GF-D8 (cell line): Measurements from ENCODE around the gene SIK2.

Source experiments
- DNase-seq: peaks from one replicate; lab custom pipeline; 2025; lab: John Stamatoyannopoulos, UW

The SIK2 gene

DNA sequence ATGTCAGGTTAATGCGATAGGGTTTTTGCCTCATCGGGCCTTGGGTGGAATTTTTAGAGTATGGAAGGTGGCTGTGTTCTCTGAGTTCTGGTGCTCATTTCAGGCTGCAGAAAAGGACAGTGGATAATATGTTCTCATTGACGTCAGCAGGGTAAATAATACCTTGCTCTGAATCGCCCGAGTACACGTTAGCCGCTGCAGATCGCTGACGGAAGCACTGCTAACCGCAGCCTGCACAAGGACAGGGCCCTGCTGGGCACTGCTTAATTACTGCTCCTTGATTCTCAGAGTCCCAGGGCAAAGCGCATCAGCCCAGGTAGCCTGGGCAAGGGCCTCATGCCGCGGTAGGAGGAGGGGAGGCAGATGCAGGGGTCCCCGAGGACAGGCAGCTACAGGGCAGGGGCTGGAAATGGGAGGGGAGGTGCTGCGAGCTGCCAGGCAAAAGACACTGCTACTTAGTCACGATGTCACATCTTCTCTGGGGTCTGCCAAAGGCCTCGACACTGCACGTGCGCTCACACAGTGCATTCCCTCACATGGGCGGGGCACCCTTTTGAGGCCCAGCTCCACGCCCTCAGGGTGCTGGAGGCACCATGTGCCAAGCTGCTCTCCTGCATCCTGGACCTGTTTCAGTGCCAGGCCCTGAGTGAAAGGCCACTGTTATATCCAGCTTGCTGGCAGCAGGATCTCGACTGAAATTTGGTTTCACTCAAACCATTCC is 128.8 kb downstream of the SIK2 start:
- DNase-seq, result no peak

DNA sequence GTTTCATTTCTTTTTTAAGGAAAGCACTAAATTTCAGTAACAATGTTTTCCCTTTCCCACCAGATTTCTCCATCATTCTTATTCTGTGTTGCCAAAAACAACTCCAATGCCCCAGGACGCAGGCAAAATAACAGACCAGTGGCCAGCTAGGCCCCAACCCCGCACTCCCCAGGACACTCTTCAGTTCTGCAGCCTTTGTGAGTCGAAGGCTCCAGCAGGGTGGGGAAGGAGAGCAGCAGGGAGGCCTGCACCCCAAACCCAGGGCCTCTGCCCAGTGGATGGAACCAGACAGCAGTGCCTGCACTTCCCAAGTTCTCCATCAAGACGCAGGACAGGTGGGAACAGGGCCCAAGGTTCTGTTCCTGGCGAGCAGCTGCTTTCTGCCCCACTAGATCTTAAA is 129.6 kb downstream of the SIK2 start:
- no peak for DNase-seq

DNA sequence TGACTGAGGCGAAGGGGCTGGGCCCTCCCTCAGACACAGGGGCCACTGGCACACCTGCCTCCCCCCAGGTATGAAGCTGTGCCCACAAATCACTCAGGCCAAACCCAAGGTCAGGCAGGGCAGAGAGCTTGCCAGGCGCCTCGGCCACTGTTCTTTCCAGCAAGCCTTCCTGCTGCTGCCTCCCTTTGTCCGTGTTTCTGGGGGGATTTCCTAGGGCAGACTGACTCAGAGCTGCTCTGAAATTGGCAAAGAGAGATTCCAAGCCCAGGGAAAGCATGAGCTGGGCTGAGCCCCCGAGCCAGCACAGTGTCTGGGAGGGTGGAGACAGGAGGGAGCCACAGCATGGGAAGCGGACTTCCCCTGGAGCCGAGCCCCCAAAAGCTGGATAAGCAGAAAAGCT is 130.8 kb downstream of the SIK2 start:
- no peak for DNase-seq

DNA sequence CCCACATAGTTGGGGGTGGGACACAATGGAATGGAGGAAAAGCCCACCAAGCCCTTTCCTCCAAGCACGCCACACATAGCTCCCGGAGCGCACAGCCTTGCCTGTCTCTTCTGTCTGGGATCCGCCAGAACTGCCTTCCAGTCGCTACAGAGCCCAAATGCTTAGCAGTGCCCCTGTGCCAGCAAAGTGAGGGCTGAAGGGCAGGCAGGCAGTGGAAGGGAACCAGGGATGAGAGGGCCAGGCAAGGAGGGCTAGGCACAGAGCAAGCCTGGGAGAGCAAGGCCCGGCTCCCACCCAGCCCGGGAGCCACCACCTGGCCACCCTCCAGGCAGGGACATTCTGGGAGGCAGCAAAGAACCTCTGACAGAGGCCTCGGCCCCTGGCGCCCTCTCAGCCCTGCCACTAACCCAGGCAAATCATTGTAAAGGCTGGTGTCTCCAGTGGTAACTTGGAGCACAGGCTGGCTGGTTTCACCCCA is 131.4 kb downstream of the SIK2 start:
- no peak for DNase-seq

GRCh38 chr11:111734101-111734953 is 132.1 kb downstream of the SIK2 start:
- no peak for DNase-seq

GRCh38 chr11:111734954-111735261 is 132.7 kb downstream of the SIK2 start:
- no peak for DNase-seq

- no peak for DNase-seq
Measured at GRCh38 chr11:111735262-111736116, 133.2 kb downstream of the SIK2 start.

- no peak for DNase-seq
Measured at GRCh38 chr11:111736181-111736590, 133.9 kb downstream of the SIK2 start.

DNA sequence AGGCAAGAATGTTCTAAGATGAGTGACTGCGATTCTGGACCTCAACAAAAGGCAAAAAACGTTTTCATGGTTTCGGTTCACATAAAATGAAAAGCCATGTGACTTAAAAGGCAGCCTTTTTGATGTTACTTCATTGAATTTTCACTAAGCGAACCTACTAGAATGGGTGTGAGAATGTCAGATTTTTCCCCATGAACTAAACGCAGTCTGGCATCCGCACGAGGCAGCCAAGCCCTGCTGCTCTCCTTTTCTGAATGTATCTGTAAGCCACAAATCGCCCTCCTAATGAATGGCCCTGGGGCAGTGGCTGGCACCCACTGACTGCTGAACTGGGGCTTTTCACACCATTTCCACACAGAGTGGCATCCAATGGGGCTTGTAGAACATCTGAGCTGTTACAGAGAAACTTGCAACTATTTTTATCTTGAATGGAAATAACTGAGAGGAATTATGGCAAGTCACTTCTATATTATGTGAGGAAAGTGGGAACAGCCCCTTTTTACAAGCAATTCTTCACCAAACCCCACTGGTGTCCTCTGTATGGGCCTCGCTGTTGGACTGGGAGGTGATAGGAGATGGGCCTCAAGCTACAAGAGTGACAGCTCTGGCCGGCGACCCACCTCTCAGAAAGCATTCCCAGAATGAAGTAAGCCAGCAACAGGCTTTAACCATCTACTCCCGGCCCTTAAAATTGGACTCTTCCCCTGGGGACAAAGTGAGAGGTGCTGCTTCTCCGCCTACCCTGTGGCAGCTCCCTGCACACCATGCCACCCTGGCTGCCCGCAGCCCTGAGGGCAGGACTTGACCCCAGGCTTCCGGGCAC is 134.6 kb downstream of the SIK2 start:
- DNase-seq, result no peak

GRCh38 chr11:111737444-111738210 is 135.4 kb downstream of the SIK2 start:
- no peak for DNase-seq

- DNase-seq, result no peak
Measured at GRCh38 chr11:111739299-111739698, 137.1 kb downstream of the SIK2 start.

DNA sequence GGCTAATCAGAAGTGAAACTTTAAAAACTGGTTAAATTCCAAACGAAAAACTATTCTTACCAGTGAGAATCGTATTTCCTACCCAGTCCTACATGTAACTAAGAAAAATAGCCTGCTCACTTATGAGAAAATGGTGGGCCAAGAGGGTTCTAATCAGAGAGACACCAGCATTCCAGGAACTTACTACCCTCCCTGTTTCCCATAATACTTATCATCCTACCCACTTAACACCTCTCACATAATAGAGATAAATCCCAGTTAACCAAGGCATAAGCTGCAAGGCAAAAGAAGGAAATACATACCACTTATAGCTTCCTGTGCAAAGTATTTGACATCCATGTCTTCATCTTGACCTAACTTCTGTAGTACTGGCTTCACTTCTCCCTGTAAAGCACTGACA is 139.5 kb downstream of the SIK2 start:
- DNase-seq, result no peak

DNA sequence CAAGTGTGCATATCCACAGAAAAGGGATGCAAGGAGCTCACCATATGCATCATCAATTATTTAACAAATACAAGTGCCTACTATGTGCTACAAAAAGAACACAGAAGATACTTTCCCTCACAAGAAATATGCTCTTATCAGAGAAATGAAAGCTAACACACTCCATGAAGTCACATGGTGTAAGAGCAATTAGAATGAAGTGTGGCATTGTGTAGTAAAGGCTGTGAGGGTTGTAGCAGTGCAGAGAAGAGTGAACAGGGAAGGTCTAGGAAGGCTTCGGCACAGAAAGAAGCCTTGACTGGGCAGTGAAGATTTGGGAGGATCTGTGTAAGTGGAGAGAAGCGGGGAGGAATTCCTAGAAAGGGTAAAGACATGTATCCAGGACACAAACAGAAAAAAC is 141.5 kb downstream of the SIK2 start:
- DNase-seq, result no peak

DNA sequence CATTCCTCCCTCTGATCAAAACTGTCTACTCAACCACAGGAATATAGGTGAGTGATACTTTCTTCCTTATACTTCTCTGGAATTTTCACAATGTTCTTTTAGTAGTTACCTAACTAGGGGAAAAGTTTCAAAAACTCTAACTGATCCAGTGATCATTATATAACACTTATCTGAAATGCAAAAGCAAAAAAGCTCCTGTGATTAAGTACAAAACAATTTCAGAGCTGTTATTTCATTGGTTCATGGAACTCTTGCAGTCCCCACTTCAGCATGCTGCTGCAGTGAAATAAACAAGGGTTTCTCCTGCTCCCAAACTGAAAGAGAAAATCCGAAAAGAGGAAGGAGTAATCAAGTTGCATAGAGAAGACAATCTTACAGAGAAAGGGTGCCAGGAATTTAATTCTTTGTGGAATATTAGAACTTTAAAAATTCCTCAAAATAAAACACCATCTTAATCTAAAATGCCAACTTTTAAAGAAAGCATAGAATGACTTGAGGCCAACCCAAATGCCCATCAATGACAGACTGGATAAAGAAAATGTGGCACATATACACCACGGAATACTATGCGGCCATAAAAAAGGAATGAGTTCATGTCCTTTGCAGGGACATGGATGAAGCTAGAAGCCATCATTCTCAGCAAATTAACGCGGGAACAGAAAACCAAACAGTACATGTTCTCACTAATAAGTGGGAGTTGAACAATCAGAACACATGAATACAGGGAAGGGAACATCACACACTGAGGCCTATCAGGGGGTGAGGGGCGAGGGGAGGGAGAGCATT is 143.7 kb downstream of the SIK2 start:
- no peak for DNase-seq

GRCh38 chr11:111748035-111748804 is 146.0 kb downstream of the SIK2 start:
- no peak for DNase-seq

- DNase-seq, result no peak
Measured at GRCh38 chr11:111749646-111750045, 147.4 kb downstream of the SIK2 start.

- no peak for DNase-seq
Measured at GRCh38 chr11:111756097-111756496, 153.8 kb downstream of the SIK2 start.

DNA sequence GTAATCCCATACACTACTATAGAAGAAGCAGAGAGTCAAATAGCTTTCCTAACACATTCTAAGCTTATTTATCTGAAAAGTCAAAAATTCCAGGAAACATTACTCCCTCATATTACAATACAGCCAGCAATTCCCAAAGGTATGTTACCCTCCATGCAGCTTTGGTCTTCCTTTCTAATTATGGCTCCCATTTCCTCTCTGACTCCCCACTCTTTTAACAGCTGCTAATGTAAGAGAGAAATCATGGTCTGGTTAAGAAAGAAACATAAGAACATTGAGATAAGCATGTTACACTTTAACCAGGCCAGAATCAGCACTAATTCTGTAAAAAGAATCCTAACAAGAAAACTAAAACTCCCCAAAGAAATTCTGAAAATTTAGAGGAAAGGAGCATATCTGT is 157.1 kb downstream of the SIK2 start:
- DNase-seq, result no peak

GRCh38 chr11:111759778-111760407 is 157.6 kb downstream of the SIK2 start:
- no peak for DNase-seq
